HG03442 (cell line): Measurements from ENCODE around the gene RCCD1.

Experiments used
- ATAC-seq: cut with Tn5 transposase; IDR thresholded peaks from one replicate; pipeline ENCODE4 v1.9.1; 2021; ENCODE audit warnings: mild to moderate bottlenecking, moderate library complexity; ENCODE audit not compliant: unreplicated experiment

RCCD1 gene

DNA sequence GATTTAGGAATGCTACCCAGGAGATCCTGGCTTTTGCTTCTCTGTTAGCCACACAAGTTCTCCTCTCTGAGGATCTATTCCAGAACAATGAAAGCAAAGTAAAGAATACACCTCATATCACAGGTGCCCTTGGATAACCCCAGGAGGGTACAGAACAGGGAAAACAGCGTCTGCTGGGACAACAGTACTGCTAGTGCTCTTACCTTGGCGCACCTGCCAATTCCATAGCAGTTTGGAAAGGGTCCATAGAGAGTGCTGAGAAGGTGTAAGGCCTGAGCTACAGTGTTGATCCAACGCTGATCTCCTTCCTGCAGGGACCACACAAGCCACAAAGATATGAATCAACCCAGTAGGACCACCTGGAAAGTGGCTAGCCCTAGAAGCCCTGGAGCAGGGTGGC, 52.6 kb downstream of the RCCD1 start:
- ATAC-seq = no peak
